Ovary (tissue), 9 donors: ENCODE data around the gene MESD. TPM values are rescaled to one million over a fixed set of nuclear protein-coding genes. Genes with fewer than 3 reads are reported as not detected.

Experiments
- DNase-seq, 5 donors: peaks; one replicate each; pipeline ENCODE4 v3.0.0-alpha.2; 2019 to 2020
- H3K27ac ChIP-seq, 2 donors: fragments of 200-600 bp; one replicate each; pipeline versions ENCODE4 v1.5.1 to v1.8.0; 2019 to 2022
- H3K27me3 ChIP-seq: fragments of 200-600 bp; one replicate; pipeline ENCODE4 v1.8.0; 2022
- H3K36me3 ChIP-seq: fragments of 200-600 bp; sonication (generic); one replicate; pipeline ENCODE4 v1.5.1; 2019
- H3K4me1 ChIP-seq: one replicate; pipeline ENCODE4 v1.8.1; 2013; ENCODE audit warnings: mild to moderate bottlenecking, moderate library complexity; ENCODE audit not compliant: insufficient read depth
- H3K4me3 ChIP-seq: fragments of 200-600 bp; sonication (generic); one replicate; pipeline ENCODE4 v1.5.1; 2017
- H3K9me3 ChIP-seq, 2 donors: fragments of 200-600 bp in 1 of 2; sonication (generic) in 1 of 2; one replicate each; pipeline versions ENCODE4 v1.5.1 to v1.8.1; 2013 to 2019; ENCODE audit warnings: mild to moderate bottlenecking in 1 of 2, moderate library complexity in 1 of 2
- CTCF ChIP-seq, 3 donors: fragments of 450-650 bp in 2 of 3; fragments of 200-600 bp in 1 of 3; IDR thresholded peaks; one replicate each; pipeline versions ENCODE4 v1.5.1 to v1.8.0; 2016 to 2022; ENCODE audit warnings: antibody characterized with exemption in 3 of 3, mild to moderate bottlenecking in 1 of 3
- EP300 ChIP-seq: sonication (generic); formaldehyde crosslinking; IDR thresholded peaks from one replicate; pipeline ENCODE4 v1.6.1; 2017; ENCODE audit warnings: antibody characterized with exemption
- POLR2A ChIP-seq: fragments of 450-650 bp; IDR thresholded peaks from one replicate; pipeline ENCODE4 v1.6.1; 2017; ENCODE audit warnings: antibody characterized with exemption, mild to moderate bottlenecking, moderate library complexity
- WGBS, 3 donors: extraction: QIAGEN DNeasy Blood & Tissue Kit in 1 of 3; methylation state at CpG; one replicate each; pipeline versions ENCODE4 v1.1.5 to v1.1.7; 2013 to 2017; 5-methylcytosine and 5-hydroxymethylcytosine counted together
- intact Hi-C, 4 donors: fragments of 100-400 bp; cut with DNase I; formaldehyde crosslinking; loops; one replicate each; pipeline versions ENCODE4 v1.11.0 to v1.15.1; 2022 to 2023
- polyA plus RNA-seq, 2 donors: library from polyadenylated mRNA; stranded (reverse); fragments of 200-250 nt in 1 of 2; fragments of 350-450 nt in 1 of 2; fragmentation: Illumina TruSeq in 1 of 2; extraction: RNeasy Lipid Tissue Mini Kit (QIAGEN cat#74804) in 1 of 2; gene quantifications; one replicate each; pipeline ENCODE4 v1.2.3, GENCODE V29; 2013 to 2014
- total RNA-seq, 7 donors: library from RNA; depleted of rRNA in 2 of 7; stranded (reverse); fragments of >200 nt in 2 of 7; fragmentation: NEBNext Ultra II Directional in 3 of 7; extraction: Animal tissue kit (Norgen Biotek cat#: 25700) in 3 of 7; gene quantifications; one replicate each; pipeline versions ENCODE4 v1.1.0 to v1.2.4, GENCODE V29; 2016 to 2023
- donor health status: DM: no; HTN: no; CAD: no; lungs with moderate emphysema.
- donor health status: DM: no; HTN: no; CAD: no.
- donor health status: Bipolar disorder and iron deficiency.
- donor health status: DM: yes; HTN: yes; CAD: no.
- donor health status: DM: no; HTN: no; CAD: no.
- donor health status: DM: yes; HTN: yes; CAD: no.

Gene MESD
- total and polyA plus RNA-seq, 9 donors: 18.0 to 34.8 (median 29.3) TPM

- no peaks in the 10 kb centered on the region for H3K9me3 ChIP-seq
- no peak for DNase-seq
- TF ChIP-seq CTCF (IDR thresholded peaks at IDR 0.05) (no peak), POLR2A (no peak), EP300 (no peak)
- intact Hi-C loops: no loop called here
- H3K4me1 ChIP-seq: no peaks in the 10 kb centered on the region
- H3K36me3 ChIP-seq: no peaks in the 10 kb centered on the region
- H3K27ac ChIP-seq: no peak overlapping the region
- no peak overlapping the region for H3K4me3 ChIP-seq
- WGBS, 3 donors: 4 to 12% (median 11%) methylated on average over 2 of the region's 2 CpGs
- no peaks in the 10 kb centered on the region for H3K27me3 ChIP-seq
Observed at GRCh38 chr15:81033508-81033907, 43.9 kb upstream of the MESD start.

DNA sequence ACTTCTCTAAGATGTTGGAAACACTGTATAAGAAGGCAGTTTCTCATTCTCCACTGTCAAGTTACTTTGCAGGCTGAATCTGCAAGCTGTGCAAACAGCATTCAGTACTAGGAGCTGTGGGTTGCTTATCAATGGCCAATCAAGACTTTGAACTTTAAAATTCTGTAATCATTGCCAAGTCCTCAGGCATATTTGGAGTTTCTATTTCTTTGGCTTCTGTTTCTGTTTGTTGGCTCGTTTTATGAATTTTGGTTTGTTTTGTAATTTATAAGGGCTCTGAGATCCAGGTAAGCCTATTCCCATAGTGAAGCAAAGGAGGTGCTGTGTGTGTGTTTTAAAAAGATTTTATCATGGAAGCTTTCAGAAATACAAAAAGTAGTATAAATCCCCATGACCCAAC lies 43.2 kb upstream of the MESD start:
- intact Hi-C loops: no loop called here
- no peak overlapping the region for H3K27ac ChIP-seq
- DNase-seq: no peak
- H3K4me3 ChIP-seq: no peak overlapping the region
- 19 to 27% (median 20%) methylated on average over 1 of the region's 1 CpG for WGBS, 3 donors
- H3K9me3 ChIP-seq: no peaks in the 10 kb centered on the region
- no peaks in the 10 kb centered on the region for H3K27me3 ChIP-seq
- TF ChIP-seq EP300 (no peak), POLR2A (no peak), CTCF (IDR thresholded peaks at IDR 0.05) (no peak)
- no peaks in the 10 kb centered on the region for H3K4me1 ChIP-seq
- H3K36me3 ChIP-seq: no peaks in the 10 kb centered on the region

DNA sequence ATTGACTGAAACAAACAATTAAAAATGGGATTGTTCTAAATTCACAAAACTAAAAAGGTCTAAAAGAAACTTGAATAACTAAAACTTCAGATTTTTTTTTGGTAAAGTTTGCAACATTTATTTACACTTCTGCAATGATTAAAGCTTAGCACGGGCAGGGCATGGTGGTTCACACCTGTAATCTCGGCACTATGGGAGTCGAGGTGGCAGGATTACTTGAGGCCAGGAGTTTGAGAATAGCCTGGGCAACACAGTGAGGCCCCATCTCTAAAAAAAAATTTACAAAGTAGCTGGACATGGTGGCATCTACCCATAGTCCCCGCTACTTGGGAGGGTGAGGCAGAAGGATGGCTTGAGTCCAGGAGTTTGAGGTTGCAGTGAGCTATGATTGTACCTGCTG lies 42.7 kb upstream of the MESD start:
- Histone ChIP-seq H3K9me3 (no peaks in the 10 kb centered on the region), H3K4me1 (no peaks in the 10 kb centered on the region), H3K27ac (no peak overlapping the region), H3K27me3 (no peaks in the 10 kb centered on the region), H3K36me3 (no peaks in the 10 kb centered on the region), H3K4me3 (no peak overlapping the region)
- TF ChIP-seq CTCF (IDR thresholded peaks at IDR 0.05) (no peak), POLR2A (no peak), EP300 (no peak)
- WGBS, 3 donors: 88 to 93% (median 91%) methylated on average over 4 of the region's 4 CpGs
- DNase-seq: no peak
- intact Hi-C loops: no loop called here

- Histone ChIP-seq H3K27me3 (no peaks in the 10 kb centered on the region), H3K4me1 (no peaks in the 10 kb centered on the region), H3K4me3 (no peak overlapping the region), H3K27ac (no peak overlapping the region), H3K36me3 (no peaks in the 10 kb centered on the region), H3K9me3 (no peaks in the 10 kb centered on the region)
- intact Hi-C loops: no loop called here
- DNase-seq: no peak
- WGBS, 3 donors: 79 to 91% (median 89%) methylated on average over 4 of the region's 4 CpGs
- TF ChIP-seq CTCF (IDR thresholded peaks at IDR 0.05) (no peak), POLR2A (no peak), EP300 (no peak)
Observed at GRCh38 chr15:81031203-81031602, 41.6 kb upstream of the MESD start.

- WGBS, 3 donors: 68 to 82% (median 78%) methylated on average over 3 of the region's 3 CpGs
- no peak for DNase-seq
- TF ChIP-seq CTCF (IDR thresholded peaks at IDR 0.05): no peak
- TF ChIP-seq POLR2A: no peak
- TF ChIP-seq EP300: no peak
- no peaks in the 10 kb centered on the region for H3K9me3 ChIP-seq
- intact Hi-C loops: no loop called here
- H3K27ac ChIP-seq: no peak overlapping the region
- no peak overlapping the region for H3K4me3 ChIP-seq
- H3K36me3 ChIP-seq: no peaks in the 10 kb centered on the region
- no peaks in the 10 kb centered on the region for H3K4me1 ChIP-seq
- no peaks in the 10 kb centered on the region for H3K27me3 ChIP-seq
Observed at GRCh38 chr15:81030301-81030750, 40.7 kb upstream of the MESD start.
